Spinal cord (tissue), 10 donors: Measurements from ENCODE around the gene CCDC28A. TPM values are rescaled to one million over a fixed set of nuclear protein-coding genes. Genes with fewer than 3 reads are reported as not detected.

ENCODE experiments used
- DNase-seq, 6 donors: peaks; one replicate each; pipeline versions ENCODE4 v3.0.0 to v3.0.0-alpha.2; 2013 to 2015; ENCODE audit warnings: low spot score in 6 of 6, low read depth in 4 of 6
- H3K27ac ChIP-seq: one replicate; pipeline ENCODE4 v1.5.1; 2013; ENCODE audit warnings: low read depth, low read length, control low read depth
- H3K27me3 ChIP-seq: one replicate; pipeline ENCODE4 v1.6.1; 2013; ENCODE audit warnings: low read length; ENCODE audit not compliant: control insufficient read depth, insufficient read depth
- H3K36me3 ChIP-seq: one replicate; pipeline ENCODE4 v1.6.1; 2013; ENCODE audit warnings: low read length; ENCODE audit not compliant: control insufficient read depth, insufficient read depth
- H3K4me1 ChIP-seq: one replicate; pipeline ENCODE4 v1.6.1; 2013; ENCODE audit warnings: low read length; ENCODE audit not compliant: control insufficient read depth, insufficient read depth
- H3K4me3 ChIP-seq: one replicate; pipeline ENCODE4 v1.5.1; 2013; ENCODE audit warnings: low read depth, low read length, control low read depth
- H3K9me3 ChIP-seq: one replicate; pipeline ENCODE4 v1.6.1; 2013; ENCODE audit warnings: low read length; ENCODE audit not compliant: control insufficient read depth, insufficient read depth
- WGBS: methylation state at CpG from one replicate; pipeline ENCODE4 v1.1.5; 2013; ENCODE audit warnings: missing lambda C conversion rate; ENCODE audit not compliant: insufficient coverage; 5-methylcytosine and 5-hydroxymethylcytosine counted together
- polyA plus RNA-seq, 2 donors: library from polyadenylated mRNA; unstranded; fragments of 120-200 nt; gene quantifications; one replicate each; pipeline ENCODE4 v1.2.1, GENCODE V29; 2013; ENCODE audit not compliant: insufficient read length in 2 of 2
- total RNA-seq, 2 donors: library from RNA; depleted of rRNA in 1 of 2; stranded (reverse); fragments of 120-200 nt in 1 of 2; fragments of >200 nt in 1 of 2; gene quantifications; one replicate each; pipeline versions ENCODE4 v1.2.3 to v1.2.4, GENCODE V29; 2013 to 2014
- donor health status: healthy.

Gene CCDC28A
- total and polyA plus RNA-seq, 4 donors, result 9.3 to 19.4 (median 13.2) TPM

DNA sequence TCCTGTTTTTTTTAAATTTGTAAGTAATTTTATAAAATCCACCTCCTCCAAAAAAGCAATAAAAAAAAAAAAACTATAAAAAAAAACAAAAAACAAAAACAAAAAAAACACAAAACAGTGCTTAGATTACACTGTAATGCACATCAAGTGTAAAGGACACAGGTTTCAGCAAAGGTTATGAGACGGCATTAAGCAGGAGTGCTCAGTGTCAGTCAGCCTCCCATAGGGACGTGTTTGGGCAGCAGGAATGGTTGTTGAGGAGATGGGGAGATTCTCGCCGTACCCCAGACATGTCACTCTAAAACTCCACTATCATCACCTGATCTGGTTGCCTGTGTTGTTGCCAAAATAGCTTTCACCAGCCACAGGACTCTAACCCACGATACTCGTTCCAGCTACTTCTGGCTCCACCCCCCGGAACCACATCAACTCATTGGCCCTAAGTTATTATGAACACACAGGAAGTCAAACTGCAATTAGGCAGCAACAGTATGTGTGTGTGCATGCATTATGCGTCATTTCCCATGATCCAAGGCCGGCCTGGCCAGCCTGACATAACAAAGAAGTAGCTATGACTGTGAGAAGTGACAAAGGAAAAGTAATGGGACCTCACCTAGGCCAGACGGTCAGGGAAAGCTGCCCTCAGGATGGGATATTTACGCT lies 51.0 kb downstream of the CCDC28A start:
- Histone ChIP-seq H3K4me3 (no peak overlapping the region), H3K9me3 (no peaks in the 10 kb centered on the region), H3K36me3 (no peaks in the 10 kb centered on the region), H3K27me3 (no peaks in the 10 kb centered on the region), H3K4me1 (no peaks in the 10 kb centered on the region), H3K27ac (no peak overlapping the region)
- DNase-seq, result no peak
- WGBS, result 84% methylated on average over 5 of the region's 11 CpGs

DNA sequence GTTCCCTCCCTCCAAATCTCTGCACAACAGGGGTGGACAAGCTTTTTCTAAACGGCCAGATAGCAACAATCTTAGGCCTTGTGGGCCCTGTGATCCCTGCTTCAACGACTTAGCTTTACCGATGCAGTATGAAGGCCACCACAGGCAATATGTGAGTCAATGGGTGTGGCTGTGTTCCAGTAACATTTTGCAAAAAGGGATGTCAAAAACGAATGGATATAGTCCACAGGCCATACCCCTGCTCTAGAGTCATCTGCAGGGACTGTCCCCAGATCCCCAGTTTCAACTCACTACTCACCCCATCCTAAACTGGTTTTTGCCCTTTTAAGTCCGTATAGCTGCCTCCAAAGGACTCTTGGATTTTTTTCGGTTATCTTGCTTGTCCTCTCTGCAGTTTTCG lies 56.7 kb downstream of the CCDC28A start:
- Histone ChIP-seq H3K4me1 (no peaks in the 10 kb centered on the region), H3K27ac (no peak overlapping the region), H3K9me3 (no peaks in the 10 kb centered on the region), H3K36me3 (no peaks in the 10 kb centered on the region), H3K27me3 (no peaks in the 10 kb centered on the region), H3K4me3 (no peak overlapping the region)
- no peak for DNase-seq
- WGBS, result 82% methylated on average over 7 of the region's 7 CpGs

DNA sequence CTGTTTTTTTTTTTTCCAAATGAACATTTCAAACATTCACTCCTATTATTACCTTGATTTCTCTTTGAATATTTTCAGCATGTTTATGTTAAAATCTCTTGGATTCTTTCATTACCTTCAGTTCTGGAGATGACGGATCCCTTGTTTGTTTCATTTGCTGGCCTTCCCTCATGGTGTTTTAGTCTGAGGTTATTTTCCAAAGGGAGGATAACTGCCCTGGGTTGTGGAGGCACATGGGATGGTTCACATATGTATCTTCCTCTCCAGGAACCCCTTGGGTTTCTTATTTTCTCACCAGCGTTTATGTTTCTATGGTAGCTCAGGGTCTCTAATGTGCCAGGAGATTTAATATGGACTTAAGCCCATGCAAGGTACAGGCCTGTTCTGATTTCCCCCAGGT lies 58.6 kb downstream of the CCDC28A start:
- Histone ChIP-seq H3K27ac (no peak overlapping the region), H3K4me3 (no peak overlapping the region), H3K4me1 (no peaks in the 10 kb centered on the region), H3K9me3 (no peaks in the 10 kb centered on the region), H3K27me3 (no peaks in the 10 kb centered on the region), H3K36me3 (no peaks in the 10 kb centered on the region)
- DNase-seq, result no peak
- WGBS, result no CpG with 5 or more reads among the region's 2 CpGs

DNA sequence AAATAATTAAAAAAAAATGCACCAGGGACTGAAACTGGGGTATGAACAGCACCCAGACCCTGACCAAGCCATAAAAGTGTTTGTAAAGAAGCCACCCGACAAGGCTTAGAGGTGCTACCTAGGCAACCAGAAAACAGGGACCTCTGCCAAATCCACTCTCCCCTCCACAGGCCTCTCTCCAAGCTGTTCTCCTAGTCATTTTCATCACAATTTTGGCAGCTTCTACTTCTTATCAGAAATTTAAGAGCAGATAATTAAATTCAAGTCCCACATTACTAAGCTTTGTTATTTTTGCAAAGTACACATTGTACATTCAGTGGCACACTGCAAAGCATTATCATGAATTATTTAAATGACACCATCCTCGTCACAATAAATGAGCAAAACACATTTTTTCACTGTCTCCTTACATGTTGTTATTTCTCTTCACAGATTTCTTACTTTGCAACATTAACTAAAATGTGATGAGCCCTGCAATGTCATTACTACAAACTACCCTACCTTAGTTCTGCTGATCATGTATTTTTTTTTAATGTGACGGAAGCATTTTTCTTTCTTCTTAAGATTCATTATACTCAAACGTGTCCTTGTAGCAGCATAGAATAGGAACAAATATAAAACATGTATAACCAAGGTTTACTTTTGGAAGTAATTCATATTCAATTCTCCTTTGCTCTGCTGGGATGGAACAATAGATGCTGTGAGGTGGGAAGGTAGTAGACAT lies 60.4 kb downstream of the CCDC28A start:
- Histone ChIP-seq H3K27me3 (no peaks in the 10 kb centered on the region), H3K9me3 (no peaks in the 10 kb centered on the region), H3K36me3 (no peaks in the 10 kb centered on the region), H3K4me3 (no peak overlapping the region), H3K27ac (no peak overlapping the region), H3K4me1 (no peaks in the 10 kb centered on the region)
- WGBS, result 19% methylated on average over 2 of the region's 4 CpGs
- DNase-seq, result peak in 5 of 6 donors; percentile 27 to 94 (median 52)

DNA sequence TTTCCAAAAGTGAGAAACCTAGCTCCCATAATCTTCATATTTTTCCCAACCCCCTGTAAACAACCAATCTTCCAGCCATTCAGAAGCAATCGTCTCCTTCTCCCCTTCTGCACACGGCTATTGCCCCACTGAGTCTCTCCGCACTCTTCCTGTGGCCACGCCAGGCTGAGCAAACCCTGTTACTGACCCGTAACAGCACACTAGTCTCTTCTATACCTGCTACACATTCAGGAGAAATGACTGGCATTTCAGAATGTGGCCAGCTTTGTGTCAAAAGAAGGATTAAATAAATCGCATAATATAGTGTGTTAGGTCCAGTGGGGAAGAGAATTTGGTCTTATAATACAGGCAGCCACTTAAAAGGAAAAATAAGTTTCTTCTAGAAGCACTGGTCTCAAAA lies 63.7 kb downstream of the CCDC28A start:
- Histone ChIP-seq H3K36me3 (no peaks in the 10 kb centered on the region), H3K27me3 (no peaks in the 10 kb centered on the region), H3K4me1 (no peaks in the 10 kb centered on the region), H3K4me3 (no peak overlapping the region), H3K9me3 (peaks cover 1% of the 10 kb centered on the region), H3K27ac (no peak overlapping the region)
- DNase-seq, result no peak
- WGBS, result 64% methylated on average over 3 of the region's 6 CpGs

Other genes starting within 250 kb of the CCDC28A start
- under 1 TPM; 0.89 to 0.99 TPM for gene ECT2L, start 22.3 kb downstream of the CCDC28A start, total RNA-seq
- gene ECT2L, start 22.3 kb downstream of the CCDC28A start, polyA plus RNA-seq, result under 1 TPM; 0.54 to 0.67 TPM
- gene REPS1, start 214.5 kb downstream of the CCDC28A start, total RNA-seq, result 100 to 1,000 TPM in 1 of 2 donors, 10 to 100 TPM in 1; 56.1 to 102 TPM
- 100 to 1,000 TPM; 104 to 107 TPM for gene REPS1, start 214.5 kb downstream of the CCDC28A start, polyA plus RNA-seq